NCI-H1105 treated with DMSO at 0.1 percent for 48 hours (cell line): ENCODE measurements around the gene SSR3.
"Not testable (repeated sequence)": the region's sequence is repeated elsewhere in the genome, so short reads cannot be mapped to it uniquely, and the experiment has no call there.

ENCODE experiments used
- DNase-seq: peaks from one replicate; lab custom pipeline; 2025; lab: John Stamatoyannopoulos, UW

The SSR3 gene

GRCh38 chr3:156576051-156576450 lies 21.1 kb upstream of the SSR3 start:
- no peak for DNase-seq

- DNase-seq: no peak
Measured at GRCh38 chr3:156575641-156576040, 20.7 kb upstream of the SSR3 start.

- not testable (repeated sequence) for DNase-seq
Measured at GRCh38 chr3:156569881-156570280, 15.0 kb upstream of the SSR3 start.

- not testable (repeated sequence) for DNase-seq
Measured at GRCh38 chr3:156569016-156569415, 14.1 kb upstream of the SSR3 start.

GRCh38 chr3:156563900-156564682 lies 9.2 kb upstream of the SSR3 start:
- no peak for DNase-seq

- DNase-seq: not testable (repeated sequence)
Measured at GRCh38 chr3:156562486-156562885, 7.6 kb upstream of the SSR3 start.

- DNase-seq: no peak
Measured at GRCh38 chr3:156561533-156561932, 6.6 kb upstream of the SSR3 start.

GRCh38 chr3:156559321-156559720 lies 4.4 kb upstream of the SSR3 start:
- DNase-seq: no peak

GRCh38 chr3:156558389-156558788 lies 3.5 kb upstream of the SSR3 start:
- no peak for DNase-seq

- no peak for DNase-seq
Measured at GRCh38 chr3:156554515-156554841, 439 bp downstream of the SSR3 start.

- DNase-seq: peak; percentile 25
Measured at GRCh38 chr3:156553705-156554356, 1.1 kb downstream of the SSR3 start.

GRCh38 chr3:156552973-156553372 lies 1.9 kb downstream of the SSR3 start:
- DNase-seq: no peak

- no peak for DNase-seq
Measured at GRCh38 chr3:156551746-156552145, 3.2 kb downstream of the SSR3 start.

GRCh38 chr3:156551261-156551660 lies 3.7 kb downstream of the SSR3 start:
- no peak for DNase-seq

- DNase-seq: no peak
Measured at GRCh38 chr3:156548902-156549301, 6.0 kb downstream of the SSR3 start.

GRCh38 chr3:156548041-156548687 lies 6.8 kb downstream of the SSR3 start:
- DNase-seq: no peak

GRCh38 chr3:156547637-156548036 lies 7.3 kb downstream of the SSR3 start:
- no peak for DNase-seq

GRCh38 chr3:156543043-156543555 lies 11.8 kb downstream of the SSR3 start:
- no peak for DNase-seq

- no peak for DNase-seq
Measured at GRCh38 chr3:156542101-156543042, 12.5 kb downstream of the SSR3 start.

GRCh38 chr3:156539802-156540201 lies 15.1 kb downstream of the SSR3 start:
- no peak for DNase-seq

- no peak for DNase-seq
Measured at GRCh38 chr3:156539051-156539450, 15.9 kb downstream of the SSR3 start.
